GM20431 (cell line): Measurements from ENCODE around the gene AKNA.

ENCODE experiments used
- in situ Hi-C: fragments of 300-500 bp; cut with MseI, MboI; formaldehyde crosslinking; loops from one replicate; pipeline ENCODE4 v1.15.0; 2020; ENCODE audit warnings: low sequenced_read_pairs; ENCODE audit not compliant: unreplicated experiment

Gene AKNA

DNA sequence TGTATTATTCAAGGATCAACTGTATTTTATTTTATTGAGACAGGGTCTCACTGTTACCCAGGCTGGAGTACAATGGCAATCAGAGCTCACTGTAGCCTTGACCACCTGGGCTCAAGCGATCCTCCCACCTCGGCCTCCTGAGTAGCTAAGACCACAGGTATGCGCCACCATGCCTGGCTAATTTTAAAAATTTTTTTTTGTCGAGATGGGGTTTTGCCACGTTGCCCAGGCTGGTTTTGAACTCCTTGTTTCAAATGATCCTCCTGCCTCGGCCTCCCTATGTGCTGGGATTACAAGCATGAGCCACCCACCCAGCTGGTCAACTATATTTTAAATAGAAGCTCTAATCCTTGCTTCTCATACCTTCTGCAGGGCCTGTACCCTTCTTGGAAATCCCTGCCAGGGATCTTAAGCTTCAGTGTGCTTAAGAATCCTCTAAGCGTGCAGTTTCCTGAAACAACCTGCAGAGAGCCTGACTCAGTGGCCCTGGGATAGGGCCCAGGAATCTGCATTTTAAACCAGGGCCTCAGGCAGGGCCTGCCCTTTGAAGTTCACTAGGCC lies 2.9 kb downstream of the AKNA start:
- in situ Hi-C loops: no loop called here

GRCh38 chr9:114384341-114384740 lies 3.4 kb downstream of the AKNA start:
- in situ Hi-C loops: no loop called here

GRCh38 chr9:114383521-114384231 lies 4.1 kb downstream of the AKNA start:
- in situ Hi-C loops: no loop called here

DNA sequence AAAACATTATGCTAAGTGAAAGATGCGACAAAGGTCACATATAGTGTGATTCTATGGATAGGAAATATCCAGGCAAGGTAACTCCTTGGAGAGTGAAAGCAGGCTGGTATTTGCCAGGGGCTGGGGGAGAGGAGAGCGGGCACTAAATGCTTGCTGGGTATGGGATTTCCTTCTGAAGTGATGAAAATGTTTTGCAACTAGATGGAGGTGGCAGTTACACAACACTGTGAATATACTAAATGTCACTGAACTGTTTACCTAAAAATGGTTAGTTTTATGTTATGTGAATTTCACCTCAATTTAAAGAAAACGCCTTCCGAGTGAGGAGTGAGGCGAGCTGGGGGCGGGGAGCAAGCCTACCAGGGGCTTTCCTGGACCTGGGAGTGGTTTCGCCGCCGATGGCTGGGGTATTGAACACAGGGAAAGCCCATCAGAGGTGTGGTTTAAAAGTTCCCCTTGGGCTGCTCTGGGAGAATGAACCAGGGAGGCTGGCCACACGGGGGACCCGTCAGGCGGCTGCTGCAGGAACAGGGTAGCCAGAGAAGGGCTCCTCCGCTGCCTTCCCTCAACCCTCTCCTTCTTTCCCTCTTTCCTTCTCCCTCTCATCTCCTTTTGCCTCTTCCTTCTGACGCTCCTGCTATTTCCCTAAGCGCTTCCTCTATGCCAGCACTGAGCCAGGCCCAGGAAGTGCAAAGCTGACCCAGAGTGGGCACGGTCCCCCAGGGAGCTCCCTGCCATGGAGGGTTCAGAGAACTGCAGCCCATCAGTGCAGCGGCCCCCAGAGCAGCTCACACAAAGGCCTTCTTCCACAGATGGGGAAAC lies 4.9 kb downstream of the AKNA start:
- in situ Hi-C loops: no loop called here

- in situ Hi-C loops: no loop called here
These were observed 8.9 kb downstream of the AKNA start for GRCh38 chr9:114378883-114379282.

- in situ Hi-C loops: no loop called here
These were observed 9.8 kb downstream of the AKNA start for GRCh38 chr9:114378016-114378415.

DNA sequence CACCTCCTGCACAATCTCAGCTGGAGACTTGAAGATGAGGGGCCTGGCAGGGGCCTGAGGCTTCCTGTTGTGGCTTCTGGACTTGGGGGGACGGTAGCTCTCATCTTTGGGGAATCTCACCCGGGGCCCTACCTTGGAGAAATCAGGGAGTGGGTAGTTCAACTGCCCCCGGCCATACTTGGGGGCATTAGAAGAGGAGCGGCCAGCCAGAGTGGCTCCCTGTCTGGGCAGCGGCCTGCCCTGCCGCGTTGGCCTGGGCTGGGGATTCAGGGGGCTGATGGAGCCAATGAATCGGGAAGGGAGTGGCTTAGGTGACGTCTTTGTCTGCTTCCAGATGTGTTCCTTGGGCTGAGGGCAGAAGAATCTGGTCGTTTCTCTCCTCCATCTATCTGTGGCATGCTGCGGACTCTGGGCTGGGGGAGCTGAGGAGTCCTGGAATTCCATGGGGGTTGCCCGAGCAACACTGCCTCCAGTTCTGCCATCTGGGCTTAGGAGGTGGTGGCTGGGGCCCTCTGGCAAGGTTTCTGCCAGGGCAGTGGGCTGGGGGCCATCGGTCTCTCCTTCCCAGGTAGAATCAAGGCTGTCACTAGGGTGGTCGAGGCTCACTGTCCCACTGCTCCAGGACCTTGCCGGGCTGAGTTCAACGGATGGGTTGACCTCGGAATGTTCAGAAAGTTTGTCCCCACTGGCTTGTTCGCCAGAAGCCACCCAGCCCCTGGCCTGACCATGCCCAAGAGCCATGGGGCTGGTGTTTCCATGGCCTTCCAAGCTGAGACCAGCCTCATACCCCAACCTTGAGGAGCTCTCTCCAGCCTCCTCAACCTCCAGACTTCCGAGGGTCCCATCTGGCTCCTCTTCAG lies 11.0 kb downstream of the AKNA start:
- in situ Hi-C loops: no loop called here

- in situ Hi-C loops: no loop called here
These were observed 12.2 kb downstream of the AKNA start for GRCh38 chr9:114375386-114376175.

DNA sequence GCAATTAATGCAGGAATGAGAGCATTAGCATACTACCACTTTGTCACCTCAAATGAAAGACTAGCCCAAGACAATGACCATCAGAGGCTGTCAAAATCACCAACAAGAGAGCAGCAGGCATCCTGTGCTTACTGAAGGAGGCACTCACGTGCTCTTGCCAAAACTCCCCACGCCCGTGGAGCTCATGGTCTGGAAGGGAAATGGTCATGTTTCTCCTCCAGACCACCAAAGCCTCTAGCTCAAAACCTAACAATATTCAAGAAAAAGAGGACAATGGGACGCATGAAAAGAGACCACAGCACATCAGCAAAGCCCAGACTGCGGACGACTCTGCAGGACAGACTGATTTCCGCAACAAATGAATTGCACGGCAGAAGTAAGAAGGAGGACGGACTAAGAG lies 12.8 kb downstream of the AKNA start:
- in situ Hi-C loops: no loop called here

- in situ Hi-C loops: no loop called here
These were observed 13.6 kb downstream of the AKNA start for GRCh38 chr9:114373960-114374730.

GRCh38 chr9:114372921-114373448 lies 14.8 kb downstream of the AKNA start:
- in situ Hi-C loops: no loop called here

GRCh38 chr9:114371973-114372917 lies 15.5 kb downstream of the AKNA start:
- in situ Hi-C loops: no loop called here

- in situ Hi-C loops: no loop called here
These were observed 16.3 kb downstream of the AKNA start for GRCh38 chr9:114371343-114371944.

- in situ Hi-C loops: no loop called here
These were observed 16.8 kb downstream of the AKNA start for GRCh38 chr9:114370968-114371320.

DNA sequence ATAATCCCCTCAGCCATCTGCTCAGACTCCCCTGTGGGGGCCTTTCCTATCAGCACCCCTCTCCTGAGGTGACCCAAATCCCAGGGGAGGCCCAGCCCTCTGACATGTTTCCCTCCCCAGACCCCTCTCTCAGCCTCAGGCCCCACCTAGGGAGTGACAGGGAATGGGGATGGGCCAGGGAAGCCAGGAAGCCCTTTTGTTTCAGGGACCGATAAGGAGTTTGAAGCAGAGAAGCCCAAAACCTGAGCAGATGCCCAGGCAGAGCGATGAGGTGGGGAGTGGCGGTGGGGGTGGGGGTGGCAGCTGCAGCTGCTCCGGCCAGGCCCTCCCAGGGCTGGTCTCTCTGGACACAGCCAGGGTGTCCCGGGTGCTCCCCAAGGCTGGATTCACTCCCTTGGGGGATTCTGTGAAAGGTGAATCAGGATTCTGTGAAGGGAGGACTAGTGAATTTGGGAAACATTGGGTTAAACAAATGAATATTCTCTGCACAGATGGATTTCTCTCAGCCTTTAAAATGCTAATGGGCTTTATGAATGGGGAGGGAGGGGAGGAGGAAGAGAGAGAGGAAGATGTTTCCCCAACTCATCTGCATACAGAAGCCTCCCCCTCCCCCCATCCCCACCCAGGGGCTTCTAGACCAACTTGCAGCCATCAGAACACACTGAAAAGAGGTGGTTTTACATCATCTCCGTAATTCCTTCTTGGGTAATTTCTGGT lies 17.4 kb downstream of the AKNA start:
- in situ Hi-C loops: no loop called here

DNA sequence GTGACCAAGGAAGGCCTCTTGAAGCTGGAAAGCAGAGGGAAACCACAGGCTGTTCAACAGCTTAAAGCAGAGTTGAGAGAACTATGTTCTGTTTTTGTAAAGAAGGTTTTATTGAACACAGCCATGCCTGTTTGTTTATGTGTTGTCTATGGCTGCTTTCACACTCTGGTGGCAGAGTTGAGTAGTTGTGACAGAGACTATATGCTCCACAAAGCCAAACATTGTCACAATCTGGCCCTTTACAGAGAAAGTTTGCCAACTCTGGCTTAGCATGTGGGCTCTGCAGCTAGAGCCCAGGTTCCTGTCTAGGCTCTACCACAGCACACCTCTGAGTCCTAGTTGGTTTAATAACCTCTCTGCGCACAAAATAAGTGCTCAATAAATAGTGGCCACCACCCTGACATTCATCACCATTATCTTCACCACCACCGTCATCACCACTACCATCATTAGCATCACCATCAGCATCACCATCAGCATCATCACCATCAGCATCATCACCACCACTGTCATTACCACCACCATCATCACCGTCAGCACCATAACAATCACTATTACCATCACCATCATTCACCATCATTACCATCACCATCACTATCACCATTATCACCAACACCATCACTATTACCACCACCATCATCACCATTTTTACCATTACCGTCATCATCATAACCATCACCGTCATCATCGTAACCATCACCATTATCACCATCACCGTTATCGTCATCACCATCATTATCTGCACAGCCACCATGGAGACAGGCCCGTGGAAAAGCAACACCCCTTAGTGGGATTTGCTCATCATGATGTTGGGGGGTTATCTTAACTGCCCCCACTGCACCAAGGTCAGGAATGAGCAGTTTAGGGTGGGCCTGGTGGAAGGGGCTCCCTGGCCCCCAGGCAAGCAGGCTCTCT lies 18.3 kb downstream of the AKNA start:
- in situ Hi-C loops: no loop called here
